Measurements from ENCODE around the gene SMIM23.

Gene SMIM23

DNA sequence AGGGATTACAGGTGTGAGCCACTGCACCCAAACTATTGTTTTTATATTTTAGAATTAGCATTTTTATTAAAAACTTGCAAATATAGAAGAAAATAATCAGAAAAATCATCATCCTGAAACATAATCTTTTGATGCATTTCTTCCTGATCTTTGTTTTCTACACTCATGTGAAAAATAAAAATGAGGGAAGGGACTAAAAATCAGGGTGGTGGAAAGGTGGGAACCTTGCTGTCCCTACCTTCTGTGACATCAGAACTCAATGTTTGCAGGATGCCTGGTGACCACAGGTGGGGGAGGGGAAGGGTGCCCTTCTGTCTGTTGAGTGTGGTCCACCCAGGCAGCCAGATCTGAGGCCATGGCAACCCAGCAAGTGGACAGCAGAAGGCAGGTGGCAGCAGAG, at the start of gene SMIM23:
Gene SMIM23, plus strand, starts transcription at position 301 of the 400 bp plus-strand sequence. Its CDS starts 55 bp downstream, at position 356.
- no peak for DNase-seq (ENCODE audit: low read depth in 3 of 3)

DNA sequence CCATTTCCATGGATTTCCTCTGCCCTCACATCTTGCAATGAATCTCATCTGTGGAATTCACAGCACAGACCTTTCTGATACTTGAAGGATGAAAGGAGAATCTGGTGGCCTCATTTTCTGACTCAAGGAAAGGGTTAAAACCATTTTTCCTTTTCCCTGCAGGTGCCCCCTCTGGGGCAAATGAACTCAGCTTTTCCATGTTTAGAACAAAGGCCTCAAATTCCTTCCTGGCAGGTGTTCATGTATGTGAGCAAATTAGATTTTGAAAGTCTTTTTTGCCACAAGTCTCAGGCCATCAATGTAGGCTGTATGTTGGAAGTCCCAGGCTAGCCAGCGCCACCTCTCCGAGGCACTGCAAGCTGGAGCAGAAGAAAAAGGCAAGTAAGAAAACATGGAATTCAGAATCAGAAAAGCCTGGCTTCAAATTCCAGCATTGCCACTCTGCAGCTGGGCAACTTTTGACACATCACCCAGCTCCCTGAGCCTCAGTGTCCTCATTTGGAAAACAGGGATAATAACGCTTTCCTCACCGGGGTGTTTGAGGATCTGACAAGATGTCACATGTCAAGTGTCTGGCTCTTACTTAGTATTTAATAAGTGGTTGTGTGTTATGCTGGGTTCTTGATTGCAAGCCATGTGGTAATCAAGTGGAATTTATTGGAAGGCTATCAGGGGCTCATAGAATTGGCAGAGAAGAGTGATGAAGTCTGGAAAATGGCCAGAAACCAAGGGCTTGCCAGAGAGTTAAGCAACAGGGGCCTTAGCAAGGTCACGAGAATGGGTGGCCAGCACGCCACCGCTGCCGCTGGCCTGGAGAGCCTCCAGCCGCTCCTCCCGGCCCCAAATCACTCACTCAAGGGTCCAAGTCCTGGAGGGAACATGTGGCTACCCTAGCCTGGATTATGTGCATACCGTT, 48.4 kb upstream of the SMIM23 start:
- no peak for DNase-seq (ENCODE audit: low read depth in 3 of 3)

DNA sequence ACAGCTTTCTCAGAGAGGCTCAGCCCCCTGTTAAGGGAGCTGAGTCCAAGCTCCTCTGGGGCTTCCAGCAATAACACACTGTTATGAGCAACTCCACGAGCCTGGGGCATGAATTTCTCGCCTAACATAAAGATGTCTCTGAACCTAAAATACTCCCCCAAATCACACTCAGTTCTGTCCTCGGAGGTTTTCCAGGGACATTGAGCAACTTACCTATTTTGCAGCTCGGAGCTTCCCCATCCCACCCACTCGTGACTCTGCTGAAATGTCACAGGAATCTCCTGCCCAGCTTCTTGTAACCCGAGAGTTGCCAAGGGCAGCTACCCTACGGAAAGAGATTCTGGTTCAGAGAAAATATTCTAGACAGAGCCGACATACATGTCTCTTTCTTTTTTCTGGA, 47.1 kb upstream of the SMIM23 start:
- DNase-seq (ENCODE audit: low read depth in 3 of 3): no peak

DNA sequence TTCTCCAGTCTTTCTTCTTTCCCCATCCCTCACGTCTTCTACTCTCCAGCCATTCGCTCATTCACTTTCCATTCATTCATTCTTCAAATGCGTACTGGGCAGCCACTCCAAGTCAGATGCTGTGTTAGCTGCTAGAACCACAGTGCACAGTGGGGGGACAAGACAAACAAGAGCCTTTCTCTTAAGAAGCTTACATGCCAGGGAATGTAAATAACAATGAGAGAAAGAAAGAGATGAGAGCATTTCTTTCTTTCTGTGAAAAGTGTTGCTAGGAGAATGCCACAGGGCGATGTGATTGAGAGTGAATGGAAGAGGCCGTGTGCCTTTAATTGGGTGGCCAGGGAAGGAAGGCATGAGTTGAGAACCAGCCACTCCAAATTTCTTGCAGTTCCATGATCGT, 46.3 kb upstream of the SMIM23 start:
- DNase-seq (ENCODE audit: low read depth in 3 of 3): no peak

DNA sequence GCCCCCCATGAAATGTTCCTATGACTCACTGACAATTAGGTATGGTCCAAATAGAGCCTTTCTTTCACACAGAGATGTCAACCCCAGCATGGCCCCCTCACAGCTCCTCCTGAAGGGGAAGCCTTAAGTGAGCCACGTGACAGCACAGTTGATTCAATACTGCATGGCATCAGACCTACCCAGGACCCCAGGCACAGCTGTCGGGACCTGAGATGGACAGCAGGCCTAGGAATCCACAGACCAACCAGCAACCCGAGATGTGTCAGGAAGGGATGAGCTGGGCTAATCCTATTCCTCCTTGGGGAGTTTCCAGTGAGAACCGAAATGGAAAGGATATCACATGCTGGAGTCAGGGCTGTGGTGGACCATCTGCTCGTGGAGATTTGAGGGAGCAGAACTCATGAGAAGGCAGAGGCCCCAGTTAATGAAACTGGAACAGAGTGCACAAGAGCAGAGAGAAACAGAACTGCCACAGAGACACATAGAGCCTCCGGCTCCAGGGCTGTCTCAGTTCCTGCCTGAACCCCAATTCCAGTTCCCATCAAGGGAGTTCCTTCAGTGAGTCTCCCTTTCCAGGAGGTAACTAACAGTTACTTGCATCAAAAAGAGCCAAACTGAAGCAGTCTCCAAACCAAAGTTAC, 42.1 kb upstream of the SMIM23 start:
- DNase-seq (ENCODE audit: low read depth in 3 of 3): no peak

DNA sequence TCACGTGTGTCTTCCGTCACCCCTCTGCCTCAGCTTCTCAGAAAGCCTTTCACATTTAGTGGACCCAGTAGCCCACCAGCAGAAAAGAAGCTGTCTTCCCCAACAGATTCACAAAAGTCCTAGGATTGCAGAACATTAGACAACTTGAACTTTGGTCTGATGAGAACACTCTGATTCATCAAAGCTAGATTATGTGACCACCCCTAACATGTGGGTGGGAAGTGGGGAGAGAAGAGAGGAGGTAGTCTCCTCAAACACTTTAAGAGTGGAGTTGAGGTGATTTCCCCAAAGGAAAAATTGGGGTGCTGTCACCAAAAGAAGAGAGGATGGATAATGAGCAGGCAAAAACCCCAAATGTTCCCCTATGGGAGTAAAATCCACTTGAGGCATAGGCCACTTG, 41.4 kb upstream of the SMIM23 start:
- no peak for DNase-seq (ENCODE audit: low read depth in 3 of 3)

DNA sequence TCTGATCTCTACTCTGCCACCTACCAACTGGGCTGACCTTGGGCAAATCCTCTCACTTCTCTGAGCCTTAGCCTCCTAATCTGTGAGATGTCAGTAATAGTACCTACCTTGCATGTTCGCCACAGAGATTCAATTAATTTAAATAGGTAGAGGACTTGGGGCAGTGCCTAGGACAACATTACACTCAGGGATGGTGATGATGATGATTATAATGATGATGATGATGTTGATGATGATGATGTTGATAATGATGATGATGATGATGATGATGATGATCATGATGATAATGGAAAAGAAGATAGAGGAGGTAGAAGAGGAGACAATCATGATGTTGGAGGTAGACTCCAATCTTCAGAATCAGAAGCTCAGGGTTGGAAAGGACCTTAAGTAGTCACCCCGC, 40.7 kb upstream of the SMIM23 start:
- no peak for DNase-seq (ENCODE audit: low read depth in 3 of 3)

DNA sequence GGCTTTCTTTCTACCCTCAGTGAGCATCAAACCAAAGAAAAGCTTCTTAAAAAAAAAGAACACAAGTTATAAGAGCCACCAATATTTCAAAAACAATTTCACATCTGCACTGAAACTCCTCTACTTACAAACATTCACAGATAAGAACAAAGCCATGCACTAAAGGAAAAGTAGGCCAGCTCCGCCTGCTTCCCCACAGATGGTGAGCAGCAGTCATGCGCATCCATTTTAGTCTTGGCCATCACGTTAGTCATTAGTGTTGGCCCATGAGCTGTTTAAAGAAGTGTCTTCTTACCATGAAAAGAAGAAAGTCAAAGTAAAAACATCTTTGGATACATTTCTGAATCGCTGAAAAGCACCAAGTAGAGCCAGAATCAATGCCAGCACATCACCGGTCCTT, 40.0 kb upstream of the SMIM23 start:
- no peak for DNase-seq (ENCODE audit: low read depth in 3 of 3)

DNA sequence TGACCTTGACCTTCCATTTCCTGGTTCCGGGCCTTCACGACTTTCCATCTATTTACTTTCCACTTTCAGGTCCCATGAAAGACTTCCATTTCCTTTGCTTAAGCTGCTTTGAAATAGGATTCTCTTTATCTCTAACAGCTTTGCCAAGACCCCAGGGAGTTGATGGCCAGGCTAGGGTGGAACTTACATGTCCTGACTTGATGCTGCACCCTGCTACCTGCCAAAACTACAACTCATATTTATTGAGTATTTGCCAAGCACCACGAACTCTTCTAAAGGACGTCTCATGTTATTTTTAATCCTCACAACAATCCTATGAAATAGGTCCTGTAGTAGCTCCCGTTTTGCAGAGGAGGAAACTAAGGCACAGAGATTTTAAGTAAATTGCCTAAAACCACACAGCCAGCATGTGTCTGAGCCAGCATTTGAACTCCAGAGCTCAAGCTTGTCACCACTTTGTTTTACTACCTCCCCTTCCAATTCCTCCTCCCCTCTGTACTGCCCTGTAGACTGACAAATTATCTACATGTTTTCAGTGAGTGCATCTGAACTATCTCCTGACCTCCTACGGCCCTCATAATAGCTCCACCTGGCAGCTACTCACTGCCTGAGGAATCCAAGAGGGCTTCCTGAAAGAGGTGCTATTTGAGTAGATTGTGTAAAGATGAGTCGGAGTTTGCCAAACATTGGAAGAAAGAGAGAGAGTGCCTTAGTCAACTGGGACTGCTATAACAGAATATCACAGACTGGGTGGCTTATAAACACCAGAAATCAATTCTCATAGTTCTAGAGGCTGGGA, 38.4 kb upstream of the SMIM23 start:
- DNase-seq (ENCODE audit: low read depth in 3 of 3): no peak

DNA sequence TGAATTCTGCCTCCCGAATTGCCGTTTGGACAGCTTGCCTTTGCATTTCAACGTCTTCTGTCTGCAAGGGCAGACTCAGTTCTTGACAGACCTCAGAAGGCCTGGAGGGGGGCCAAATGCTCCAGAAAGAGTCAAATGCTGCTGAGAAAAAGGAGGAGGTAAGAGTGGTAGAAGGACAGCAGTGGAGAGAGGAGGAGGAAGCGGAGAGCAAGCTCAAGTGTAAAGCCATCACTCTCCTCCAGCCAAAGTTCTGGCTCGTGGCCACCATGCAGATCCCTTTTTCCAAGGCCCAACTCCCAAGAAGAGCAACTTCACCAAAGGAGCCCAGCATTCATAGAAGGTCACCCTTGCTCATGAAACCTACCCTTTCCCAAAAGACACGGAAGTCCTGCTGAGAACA, 36.9 kb upstream of the SMIM23 start:
- no peak for DNase-seq (ENCODE audit: low read depth in 3 of 3)

DNA sequence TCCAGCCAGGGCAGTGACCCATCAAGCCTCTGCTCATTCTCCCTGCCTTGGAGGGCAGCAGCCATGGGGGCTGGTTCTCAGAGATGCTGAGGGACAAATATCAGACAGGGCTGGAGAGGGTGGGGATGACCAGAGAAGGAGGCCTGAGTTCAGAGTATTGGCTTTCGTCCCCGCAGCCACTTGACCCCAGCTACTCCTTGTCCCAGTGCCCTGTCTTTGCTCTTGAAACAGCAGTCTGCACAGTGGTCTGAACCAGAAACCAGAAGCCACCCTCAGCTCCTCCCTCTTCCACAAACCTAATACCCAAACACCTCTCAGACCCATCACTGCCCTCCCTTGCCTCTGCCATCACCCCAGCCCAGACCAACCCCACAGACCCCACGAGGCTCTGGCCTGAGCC, 36.3 kb upstream of the SMIM23 start:
- DNase-seq (ENCODE audit: low read depth in 3 of 3): no peak

DNA sequence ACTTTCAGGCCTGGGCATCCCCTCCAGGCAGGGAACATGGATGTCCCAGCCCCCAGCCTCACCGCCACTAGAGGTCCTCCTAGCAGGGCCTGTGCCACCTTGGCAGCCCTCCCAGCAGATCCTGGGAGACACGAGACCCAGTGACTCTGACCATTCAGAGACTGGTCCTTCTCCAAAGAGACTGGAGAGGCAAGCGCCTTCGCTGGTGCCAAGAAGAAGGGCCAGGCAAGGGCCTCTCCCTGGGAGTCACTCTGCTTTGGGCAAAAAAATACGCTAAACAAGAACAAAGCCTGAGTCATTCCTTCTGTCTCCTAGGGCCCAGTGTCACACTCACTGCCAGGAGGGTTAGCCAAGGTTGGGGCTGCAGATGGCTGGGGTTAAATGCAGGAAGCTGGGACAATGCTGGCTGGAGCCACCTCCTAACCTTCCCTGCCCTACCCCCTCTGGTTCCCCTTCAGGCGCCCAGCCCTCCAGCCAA, 35.3 kb upstream of the SMIM23 start:
- DNase-seq (ENCODE audit: low read depth in 3 of 3): no peak

DNA sequence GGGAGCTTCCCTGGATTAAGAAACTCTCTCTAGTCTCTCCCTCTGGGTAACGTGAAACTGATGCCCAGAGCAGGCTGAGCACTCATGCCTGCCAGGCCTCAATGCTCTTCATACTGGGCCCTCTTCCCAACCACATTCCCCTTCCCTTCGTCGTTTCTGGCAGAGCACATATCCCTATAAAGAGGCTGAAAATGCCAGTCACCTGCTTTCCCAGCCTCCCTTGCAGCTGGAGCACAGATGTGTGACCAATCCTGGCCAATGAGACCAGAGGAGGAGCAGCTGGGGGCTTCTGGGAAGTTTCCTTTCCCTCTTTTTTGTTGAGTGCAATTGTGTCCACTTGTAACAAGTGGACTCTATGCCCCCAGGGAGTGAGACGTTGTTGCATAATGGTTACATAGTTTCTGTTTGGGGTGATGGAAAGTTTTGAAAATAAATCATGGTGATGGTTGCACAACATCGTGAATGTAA, 30.2 kb upstream of the SMIM23 start:
- no peak for DNase-seq (ENCODE audit: low read depth in 3 of 3)

DNA sequence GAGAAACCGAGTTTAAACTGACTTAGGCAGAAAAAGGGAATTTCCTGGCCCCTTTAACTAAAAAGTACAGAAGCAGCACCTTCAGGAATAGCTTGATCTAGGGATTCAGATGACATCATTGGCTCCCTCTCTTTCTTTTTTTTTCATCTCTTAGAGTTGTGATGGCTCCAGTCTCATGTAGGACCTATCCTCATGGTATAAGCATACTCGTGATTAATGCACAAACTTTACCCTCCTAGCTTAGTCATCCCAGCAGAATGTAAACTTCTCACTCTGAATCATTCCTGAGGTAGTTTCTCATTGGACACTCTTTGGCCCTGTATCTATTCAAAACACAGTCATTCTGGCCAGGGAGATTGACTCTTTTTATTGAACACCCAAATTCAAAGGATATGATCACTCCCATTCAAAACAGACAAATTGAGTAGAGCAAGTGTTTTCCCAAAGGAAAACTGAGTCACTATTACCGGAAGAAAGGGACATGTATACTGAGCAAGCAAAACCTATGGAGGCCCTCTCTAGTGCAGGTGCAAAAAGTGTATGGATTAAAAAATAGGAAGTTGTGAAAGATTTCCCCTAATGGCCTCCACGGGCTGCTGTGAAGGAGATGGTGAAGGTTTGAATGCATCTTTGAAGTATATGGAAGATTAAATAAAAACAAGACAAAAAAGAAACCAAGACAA, 27.6 kb upstream of the SMIM23 start:
- DNase-seq (ENCODE audit: low read depth in 3 of 3): no peak

DNA sequence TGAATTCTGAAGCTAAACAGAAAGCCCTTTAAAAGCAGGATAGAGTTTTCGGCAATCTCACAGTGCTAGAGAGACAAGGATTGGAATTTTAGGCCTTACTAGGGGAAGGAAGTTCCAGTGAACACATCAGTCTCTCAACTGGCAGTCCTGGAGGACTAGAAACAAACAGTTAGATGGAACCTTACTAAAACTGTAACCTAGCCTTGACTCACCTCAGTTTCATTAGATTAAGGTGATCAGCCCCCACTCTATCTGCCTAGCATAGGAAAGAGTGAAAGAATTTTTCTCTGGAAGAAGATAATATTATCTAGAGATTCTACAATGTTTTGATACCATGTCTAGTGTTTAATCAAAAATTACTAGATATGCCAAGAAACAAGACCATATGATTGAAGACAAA, 25.8 kb upstream of the SMIM23 start:
- no peak for DNase-seq (ENCODE audit: low read depth in 3 of 3)

DNA sequence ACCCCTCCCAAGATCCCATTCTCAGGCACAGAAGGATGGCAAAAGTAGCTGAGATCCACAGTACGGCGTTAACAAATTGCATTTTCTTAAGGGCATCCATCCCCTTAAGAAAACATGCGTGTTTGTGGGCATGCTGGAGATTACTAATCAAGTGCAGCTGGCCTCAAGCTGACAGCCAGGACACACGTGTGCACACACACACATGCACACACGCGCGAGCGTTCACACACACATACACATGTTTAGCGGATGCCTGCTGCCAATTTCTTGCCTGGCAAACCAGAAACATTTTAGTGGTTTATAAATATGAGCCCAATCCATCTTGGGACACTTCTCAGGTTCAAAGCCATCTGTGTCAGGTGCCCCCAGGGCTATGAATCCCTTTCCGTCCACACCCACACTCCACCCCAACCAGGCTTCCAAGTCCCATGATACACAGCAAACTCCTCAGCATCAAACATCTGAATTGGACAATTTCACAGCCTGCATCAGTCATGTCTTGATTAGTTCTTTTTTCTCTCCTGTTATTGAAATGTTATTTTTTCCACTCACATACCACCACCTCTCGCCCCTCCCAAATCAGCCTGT, 23.5 kb upstream of the SMIM23 start:
- DNase-seq (ENCODE audit: low read depth in 3 of 3): no peak

DNA sequence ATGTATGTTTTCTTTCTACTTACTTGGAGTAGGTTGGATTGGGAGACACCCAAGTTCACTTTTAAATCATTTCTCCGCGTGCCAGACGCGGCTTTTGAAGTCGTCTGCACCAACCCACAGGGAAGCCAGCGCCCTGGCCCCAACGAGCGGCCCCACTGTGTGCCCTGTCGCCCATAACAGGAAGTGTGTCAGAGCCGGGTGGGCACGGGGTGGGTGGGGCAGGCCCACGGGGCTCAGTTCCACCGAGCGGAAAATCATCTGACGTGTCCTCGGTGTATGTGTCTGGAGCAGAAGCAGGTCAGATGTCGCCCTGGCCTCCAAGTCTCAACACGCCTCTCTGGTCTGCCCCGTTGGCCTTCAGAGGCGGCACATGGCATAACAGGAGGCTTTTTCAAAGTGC, 22.7 kb upstream of the SMIM23 start:
- no peak for DNase-seq (ENCODE audit: low read depth in 3 of 3)

DNA sequence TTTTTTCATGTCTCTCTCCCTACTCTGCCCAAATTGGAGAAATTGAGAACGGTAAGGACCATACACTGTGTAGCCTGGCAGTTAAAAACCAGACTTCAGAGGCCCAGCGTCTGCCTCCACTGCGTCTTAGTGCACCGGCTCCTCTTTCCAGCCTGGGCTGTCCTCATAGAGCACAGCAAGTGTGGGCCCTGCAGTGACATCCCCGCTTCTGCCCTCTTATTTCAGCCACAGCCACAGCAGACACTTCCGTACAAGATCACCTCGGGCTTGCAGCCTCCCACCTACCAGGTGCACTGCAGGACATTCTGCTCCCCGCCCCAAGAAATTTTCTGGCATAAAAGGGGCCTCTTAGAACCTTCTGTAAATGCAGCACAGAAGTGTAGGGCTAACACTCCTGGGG, 21.4 kb upstream of the SMIM23 start:
- DNase-seq (ENCODE audit: low read depth in 3 of 3): no peak

DNA sequence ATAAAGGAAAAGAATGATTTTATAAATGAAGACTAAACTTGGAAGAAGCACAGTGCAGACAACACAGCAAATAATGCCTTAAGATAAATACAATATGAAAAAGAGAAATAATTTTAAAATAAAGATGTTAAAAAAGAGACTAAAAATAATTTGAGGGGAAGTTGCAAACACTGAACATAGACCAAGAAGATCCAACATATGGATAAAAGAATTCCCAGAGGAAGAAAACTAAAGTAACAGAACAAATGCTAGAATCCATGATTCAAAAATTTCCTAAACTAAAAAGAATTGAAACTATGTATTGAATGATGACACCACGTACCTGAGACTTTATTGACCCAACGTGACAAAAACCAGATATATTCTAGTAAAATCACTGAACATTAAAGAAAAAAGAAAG, 18.7 kb upstream of the SMIM23 start:
- no peak for DNase-seq (ENCODE audit: low read depth in 3 of 3)

DNA sequence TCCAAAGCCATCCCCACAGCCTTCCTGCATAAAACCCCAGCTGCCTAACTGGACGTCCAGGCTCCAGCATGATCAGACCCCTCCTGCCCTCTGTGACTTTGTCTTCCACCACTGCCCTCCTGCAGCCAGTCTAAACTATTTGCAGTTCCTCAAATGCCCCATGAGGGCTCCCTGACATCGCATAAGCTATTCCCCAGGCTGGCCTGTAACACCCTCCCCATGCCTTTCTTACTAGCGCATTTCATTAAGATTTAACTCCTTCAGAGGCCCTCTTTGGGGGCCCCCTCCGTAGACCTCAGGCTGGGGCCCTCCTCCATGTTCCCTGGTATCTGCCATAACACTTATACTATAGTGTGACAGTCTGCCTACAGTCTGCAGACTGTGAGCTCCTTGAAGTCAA, 15.5 kb upstream of the SMIM23 start:
- no peak for DNase-seq (ENCODE audit: low read depth in 3 of 3)

DNA sequence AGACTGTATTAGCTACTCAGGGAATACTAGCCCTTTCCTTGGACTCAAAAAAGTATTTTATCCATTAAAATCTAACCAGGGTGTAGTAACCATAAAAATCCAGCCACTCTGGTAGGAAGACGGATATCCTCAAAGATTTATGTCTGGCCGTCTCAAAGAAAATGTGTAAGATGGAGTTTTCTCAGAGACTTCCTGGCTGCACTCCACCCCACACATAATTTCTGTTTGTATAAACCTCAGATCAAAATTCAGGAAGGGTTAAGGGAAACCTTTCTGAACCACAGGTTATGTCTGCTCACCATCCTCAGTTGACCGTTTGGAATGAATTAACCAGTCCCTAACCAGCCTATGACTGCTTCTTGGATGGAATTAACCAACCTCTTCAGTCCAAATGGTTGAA, 13.8 kb upstream of the SMIM23 start:
- DNase-seq (ENCODE audit: low read depth in 3 of 3): no peak

Measured in stimulated activated CD4-positive, alpha-beta T cell treated with anti-CD3 and anti-CD28 coated beads, TNF-alpha, amount 100 ng/mL, for 24 hours (primary cell).